GM12878 (cell line): ENCODE measurements around the gene CYREN. TPM values are rescaled to one million over a fixed set of nuclear protein-coding genes. Genes with fewer than 3 reads are reported as not detected.

Experiments
- ATAC-seq: fragments of 200-7000 bp; cut with Tn5 transposase; 3 replicates; pipeline ENCODE4 v1.9.1; 2020; ENCODE audit warnings: mild to moderate bottlenecking, moderate library complexity
- BruUV-seq: library from RNA; stranded (reverse); fragments of 400-500 nt; replicated peaks from 2 replicates; lab custom pipeline; 2021; lab: Mats Ljungman, UMichigan
- CTCF ChIA-PET: fragments of 300-600 bp; sonication (Branson Sonifier 250); formaldehyde crosslinking; extraction: SDS; loops from one replicate; lab custom pipeline; 2021; ENCODE audit warnings: inconsistent platforms; lab: Yijun Ruan, JAX
- POLR2A ChIA-PET: fragments of 350-600 bp; formaldehyde crosslinking; extraction: SDS; loops from one replicate; lab custom pipeline; 2021; ENCODE audit warnings: inconsistent platforms; lab: Charles Lee
- RAD21 ChIA-PET: fragments of 300-600 bp; sonication (Branson Sonifier 250); formaldehyde crosslinking; loops from one replicate; lab custom pipeline; 2023; ENCODE audit warnings: antibody characterized with exemption; ENCODE audit not compliant: unreplicated experiment; lab: Charles Lee
- SMC1A ChIA-PET: fragments of 300-600 bp; sonication (Branson Sonifier 250); formaldehyde crosslinking; loops from one replicate; lab custom pipeline; 2023; ENCODE audit not compliant: unreplicated experiment, uncharacterized antibody; lab: Charles Lee
- DNase-seq: peaks from one replicate; pipeline ENCODE4 v3.0.0-alpha.2; 2011; ENCODE audit warnings: low read depth, low spot score
- FAIRE-seq: peaks from 3 replicates; lab custom pipeline; 2011; peaks lifted over from hg19 to GRCh38; lab: Jason Lieb, UNC
- H2AFZ ChIP-seq: 2 replicates; pipeline ENCODE4 v1.6.0; 2011; ENCODE audit warnings: low read depth, low read length, control low read depth; ENCODE audit not compliant: control insufficient read depth
- H3K27ac ChIP-seq: 2 replicates; pipeline ENCODE4 v1.5.1; 2011; ENCODE audit warnings: control low read depth; ENCODE audit not compliant: control insufficient read depth, insufficient read depth
- H3K27me3 ChIP-seq, 2 experiments: replicated peaks in 1 of 2; 2 replicates each; pipeline versions ENCODE4 v1.6.0 to v1.6.1; 2011; ENCODE audit warnings: low read length in 1 of 2; ENCODE audit not compliant: control insufficient read depth in 2 of 2, insufficient read depth in 2 of 2
- H3K36me3 ChIP-seq, 2 experiments: 2 replicates each; pipeline ENCODE4 v1.5.1; 2011; ENCODE audit warnings: low read length in 1 of 2; ENCODE audit not compliant: control insufficient read depth in 2 of 2, insufficient read depth in 2 of 2
- H3K4me1 ChIP-seq: 2 replicates; pipeline ENCODE4 v1.6.1; 2011; ENCODE audit warnings: mild to moderate bottlenecking, low read length, moderate library complexity, mixed read lengths; ENCODE audit not compliant: control insufficient read depth, insufficient read depth
- H3K4me2 ChIP-seq: 2 replicates; pipeline ENCODE4 v1.6.0; 2011; ENCODE audit warnings: control low read depth; ENCODE audit not compliant: control insufficient read depth, insufficient read depth
- H3K4me3 ChIP-seq: fragments of 200-600 bp; sonication (generic); 2 replicates; pipeline ENCODE4 v1.5.1; 2016
- H3K79me2 ChIP-seq: 2 replicates; pipeline ENCODE4 v1.6.0; 2011; ENCODE audit warnings: low read length; ENCODE audit not compliant: control insufficient read depth, insufficient read depth
- H3K9ac ChIP-seq: 2 replicates; pipeline ENCODE4 v1.8.0; 2011; ENCODE audit warnings: low read length, control low read depth, mixed read lengths; ENCODE audit not compliant: control insufficient read depth, insufficient read depth
- H3K9me3 ChIP-seq: replicated peaks from 3 replicates; pipeline ENCODE4 v1.5.1; 2011; ENCODE audit warnings: mild to moderate bottlenecking, low read length; ENCODE audit not compliant: control insufficient read depth, insufficient read depth
- H4K20me1 ChIP-seq: 2 replicates; pipeline ENCODE4 v1.6.0; 2011; ENCODE audit not compliant: control insufficient read depth, insufficient read depth
- CBX5 ChIP-seq: sonication (generic); IDR thresholded peaks from 2 replicates; pipeline ENCODE4 v1.6.1; 2016; ENCODE audit warnings: low read depth, moderate library complexity, mild to moderate bottlenecking, inconsistent platforms
- REST ChIP-seq: IDR thresholded peaks from 2 replicates; pipeline ENCODE4 v1.6.1; 2012; ENCODE audit warnings: mild to moderate bottlenecking, low read depth, low read length
- ZZZ3 ChIP-seq: IDR thresholded peaks from 2 replicates; pipeline ENCODE4 v1.6.1; 2011; ENCODE audit warnings: low read depth; ENCODE audit not compliant: control insufficient read depth, insufficient read length
- WGBS: methylation state at CpG from one replicate; pipeline ENCODE4 v1.1.6; 2016; ENCODE audit warnings: low lambda C conversion rate; ENCODE audit not compliant: insufficient replicate concordance, insufficient coverage; ENCODE audit errors: missing lambda C conversion rate; 5-methylcytosine and 5-hydroxymethylcytosine counted together
- in situ Hi-C: fragments of 300-500 bp; cut with MboI; formaldehyde crosslinking; loops from 9 replicates; pipeline ENCODE4 v1.14.3; 2018; ENCODE audit warnings: mixed read lengths
- intact Hi-C: fragments of 100-400 bp; cut with micrococcal nuclease; formaldehyde crosslinking; loops from one replicate; pipeline ENCODE4 v1.14.2; 2022; ENCODE audit not compliant: unreplicated experiment
- polyA plus RNA-seq, 11 experiments: library from polyadenylated mRNA; depleted of rRNA in 4 of 11; unstranded in 6 of 11; stranded (reverse) in 5 of 11; fragments of >200 nt; fragmentation: Nextera tagmentation in 4 of 11; fragmentation: Illumina TruSeq in 1 of 11; extraction: Ambion mirVana in 4 of 11; extraction: Trizol in 1 of 11; gene quantifications; 1 replicate in 1 of 11; 2 replicates in 10 of 11; pipeline versions ENCODE4 v1.2.1 to v1.2.3, GENCODE V29; 2011 to 2016; ENCODE audit warnings: inconsistent platforms in 2 of 11, missing spikeins in 2 of 11, low read depth in 1 of 11
- total RNA-seq, 4 experiments: library from RNA; depleted of rRNA in 3 of 4; stranded (reverse); fragments of >200 nt in 3 of 4; fragmentation: Illumina TruSeq in 1 of 4; extraction: Trizol in 1 of 4; gene quantifications; 2 replicates each; pipeline versions ENCODE4 v1.2.1 to v1.2.3, GENCODE V29; 2013 to 2021

CYREN gene
- total and polyA plus RNA-seq, 10 of the 15 experiments (the other 5 are each of a cell fraction or from before 2014, with no cell fraction given): 8.7 to 64.3 (median 55.7) TPM

- BruUV-seq: no TSS peak
- Histone ChIP-seq H3K27ac (no peak overlapping the region), H3K9me3 (peaks cover 29% of the 10 kb centered on the region), H3K79me2 (peaks cover 42% of the 10 kb centered on the region), H3K27me3 (no peaks in the 10 kb centered on the region), H3K4me2 (no peak overlapping the region), H2AFZ (no peak overlapping the region), H3K9ac (no peak overlapping the region), H3K4me1 (peaks cover 36% of the 10 kb centered on the region), H3K4me3 (no peak overlapping the region), H3K36me3 (peaks cover 4 to 7% of the 10 kb centered on the region in 2 experiments; a peak in 2 of 4 replicates), H4K20me1 (no peaks in the 10 kb centered on the region)
- intact Hi-C loops (no loop called here), in situ Hi-C loops (no loop called here)
- ChIA-PET SMC1A (interaction anchor here (0.7 to 7.0 kb wide), 5 partner anchors 8 to 169 kb away, joined by 3 to 108 read pairs (median 3); partner anchors contain the start of gene TMEM140), RAD21 (no interaction called here), POLR2A (interaction anchor here (1.1 kb wide), 1 partner anchor 9 kb away, joined by 4 read pairs; the partner anchor contains the start of gene TMEM140), CTCF (interaction anchor here (0.7 to 1.9 kb wide), 4 partner anchors 9 to 30 kb away, joined by 3 to 7 read pairs (median 4); partner anchors contain the start of gene TMEM140)
- no peak for FAIRE-seq
- TF ChIP-seq ZZZ3 (no peak), CBX5 (0 out of 2 replicates have a peak, but pooled peaks have one; percentile 52)
- no peak for ATAC-seq
- WGBS: 32% methylated on average over 1 of the region's 1 CpG
- no peak for DNase-seq
Observed at GRCh38 chr7:135156290-135156689, 14.2 kb downstream of the CYREN start.

- Histone ChIP-seq H3K4me1 (peaks cover 30% of the 10 kb centered on the region), H3K4me2 (no peak overlapping the region), H2AFZ (no peak overlapping the region), H3K9me3 (peaks cover 29% of the 10 kb centered on the region), H3K27me3 (no peaks in the 10 kb centered on the region), H3K27ac (no peak overlapping the region), H4K20me1 (no peaks in the 10 kb centered on the region), H3K79me2 (peaks cover 47% of the 10 kb centered on the region), H3K4me3 (no peak overlapping the region), H3K9ac (no peak overlapping the region), H3K36me3 (peaks cover 4 to 7% of the 10 kb centered on the region in 2 experiments; a peak in 2 of 4 replicates)
- in situ Hi-C loops: no loop called here
- FAIRE-seq (no peak), ATAC-seq (no peak), DNase-seq (no peak)
- intact Hi-C loops: no loop called here
- no peak for TF ChIP-seq REST
- no TSS peak for BruUV-seq
- WGBS: 100% methylated on average over 1 of the region's 1 CpG
- CTCF ChIA-PET: no interaction called here
- SMC1A ChIA-PET: interaction anchor here (1.0 to 1.3 kb wide), 2 partner anchors 14 to 162 kb away, joined by 5 to 6 read pairs; no protein-coding TSS in a partner anchor
- POLR2A ChIA-PET: no interaction called here
- RAD21 ChIA-PET: no interaction called here
Observed at GRCh38 chr7:135154734-135155133, 15.8 kb downstream of the CYREN start.
